NCI-H1436 (cell line): ENCODE measurements around the gene SLC10A6.

Experiments
- DNase-seq: peaks from one replicate; lab custom pipeline; 2025; lab: John Stamatoyannopoulos, UW

Gene SLC10A6

DNA sequence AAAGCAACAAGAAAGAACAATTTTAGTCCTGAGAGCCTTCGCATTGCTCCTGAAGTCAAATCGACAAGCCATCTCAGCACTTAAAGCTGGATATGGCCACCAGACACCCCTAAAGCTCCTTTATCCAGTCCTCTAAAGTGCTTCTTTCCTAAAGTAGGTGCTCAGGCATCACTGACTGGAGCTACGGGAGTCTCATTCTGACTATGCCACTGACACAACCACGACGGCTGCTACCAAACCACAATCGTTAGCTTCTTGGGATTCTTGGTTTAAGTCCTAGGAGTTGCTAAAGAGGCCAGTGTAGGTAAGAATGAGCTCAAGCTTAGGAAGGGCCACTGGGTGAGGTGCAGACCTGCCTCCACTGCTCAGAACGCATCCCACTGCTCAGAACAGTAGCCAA is 1.0 kb downstream of the SLC10A6 start:
- DNase-seq, result no peak

DNA sequence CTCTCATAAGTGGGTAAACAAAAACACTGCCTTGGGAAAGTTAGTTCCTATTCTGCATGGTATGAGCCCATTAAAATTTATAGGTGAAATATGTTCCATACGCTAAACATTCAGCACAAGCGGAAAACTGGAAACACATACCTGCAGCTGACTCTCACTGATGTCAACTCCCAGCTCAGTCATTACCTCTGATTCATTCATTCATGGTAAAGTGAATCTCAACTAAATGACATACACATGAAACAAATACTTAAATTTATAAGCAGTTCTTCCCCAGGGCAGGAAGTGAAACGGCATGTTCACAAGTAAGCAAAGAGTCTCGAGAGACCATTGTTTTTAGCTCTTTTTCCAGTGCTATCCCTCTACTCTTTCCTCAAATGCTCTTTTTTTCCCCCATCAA is 1.6 kb downstream of the SLC10A6 start:
- DNase-seq, result no peak

- no peak for DNase-seq
Observed at GRCh38 chr4:86846921-86847320, 2.3 kb downstream of the SLC10A6 start.

DNA sequence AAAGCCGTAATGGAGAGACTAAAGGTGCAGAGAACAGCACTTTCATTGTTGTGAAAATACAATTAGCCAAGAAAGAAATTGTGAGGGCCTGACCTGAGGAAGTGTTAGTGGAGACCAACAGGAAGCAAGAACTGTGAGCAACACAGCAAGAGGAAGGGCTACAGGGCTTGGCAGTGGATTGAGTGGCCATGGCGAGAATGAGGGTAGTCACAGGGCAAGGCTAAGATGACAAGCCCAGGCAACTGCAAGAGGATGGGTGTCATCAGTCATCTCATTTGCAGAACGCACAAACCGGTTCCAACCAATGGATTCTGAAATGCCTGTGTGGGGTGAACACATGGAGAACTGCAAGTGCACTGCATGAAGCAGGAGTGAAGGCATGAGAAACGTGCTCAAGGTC is 3.6 kb downstream of the SLC10A6 start:
- no peak for DNase-seq

GRCh38 chr4:86841309-86841708 is 7.9 kb downstream of the SLC10A6 start:
- DNase-seq, result no peak

GRCh38 chr4:86840858-86841257 is 8.3 kb downstream of the SLC10A6 start:
- no peak for DNase-seq

GRCh38 chr4:86837691-86838503 is 11.3 kb downstream of the SLC10A6 start:
- no peak for DNase-seq

GRCh38 chr4:86835677-86836076 is 13.5 kb downstream of the SLC10A6 start:
- no peak for DNase-seq

DNA sequence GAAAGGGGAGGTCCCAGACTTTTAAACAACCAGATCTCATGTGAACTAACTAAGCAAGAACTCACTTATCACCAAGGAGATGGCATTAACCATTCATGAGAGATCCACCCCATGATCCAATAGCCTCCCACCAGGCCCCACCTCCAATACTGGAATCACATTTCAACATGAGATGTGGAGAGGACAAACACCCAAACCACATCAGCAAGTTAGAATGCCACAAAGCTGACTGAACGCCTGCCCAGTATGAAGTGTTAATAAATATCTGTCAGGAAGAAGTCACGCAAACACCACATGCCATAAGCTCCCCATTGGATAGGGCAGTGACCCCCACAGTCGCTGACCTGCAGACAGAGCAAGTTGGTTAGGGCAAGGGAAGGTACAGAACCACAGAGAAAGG is 14.3 kb downstream of the SLC10A6 start:
- DNase-seq, result no peak

- no peak for DNase-seq
Observed at GRCh38 chr4:86833615-86834014, 15.6 kb downstream of the SLC10A6 start.

DNA sequence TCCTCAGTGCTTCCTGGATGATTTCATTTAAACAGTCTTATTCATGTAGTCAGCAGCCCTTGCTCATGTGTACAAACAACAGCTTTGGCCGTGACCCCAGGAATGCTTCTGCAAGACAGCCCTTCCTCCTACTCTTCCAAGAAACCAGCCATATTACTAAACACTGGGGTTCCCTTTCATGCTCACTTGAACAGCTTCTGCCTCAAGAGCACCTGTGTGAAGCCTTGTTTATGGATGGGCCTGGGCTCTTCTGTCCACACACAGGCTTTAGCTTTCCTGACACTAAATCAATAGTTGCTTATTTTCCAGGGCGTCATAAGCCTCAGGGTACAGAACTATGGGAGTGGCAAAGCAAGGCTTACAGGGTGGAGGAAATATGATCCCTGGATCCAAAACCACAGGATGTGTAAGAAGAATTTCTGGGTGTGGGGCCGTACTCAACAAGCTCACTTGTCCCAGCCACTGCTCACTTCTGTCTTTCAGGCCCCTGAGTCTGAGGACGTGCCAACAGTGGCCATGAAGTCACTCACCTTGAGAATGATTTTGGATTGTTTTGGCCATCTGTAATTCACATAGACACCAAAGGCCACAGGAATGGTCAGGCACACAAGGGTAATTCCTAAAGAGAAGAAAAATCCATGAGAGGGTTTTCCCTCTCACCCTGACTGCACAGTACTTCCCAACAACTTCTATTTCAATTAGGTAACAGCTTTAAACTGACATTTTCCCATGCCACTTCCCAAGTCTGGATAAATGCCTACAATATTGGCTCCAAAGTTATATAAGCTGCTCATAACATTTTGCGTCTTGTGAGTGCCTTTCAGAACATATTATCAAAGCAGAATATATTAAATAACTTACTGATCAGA is 17.7 kb downstream of the SLC10A6 start:
- no peak for DNase-seq

DNA sequence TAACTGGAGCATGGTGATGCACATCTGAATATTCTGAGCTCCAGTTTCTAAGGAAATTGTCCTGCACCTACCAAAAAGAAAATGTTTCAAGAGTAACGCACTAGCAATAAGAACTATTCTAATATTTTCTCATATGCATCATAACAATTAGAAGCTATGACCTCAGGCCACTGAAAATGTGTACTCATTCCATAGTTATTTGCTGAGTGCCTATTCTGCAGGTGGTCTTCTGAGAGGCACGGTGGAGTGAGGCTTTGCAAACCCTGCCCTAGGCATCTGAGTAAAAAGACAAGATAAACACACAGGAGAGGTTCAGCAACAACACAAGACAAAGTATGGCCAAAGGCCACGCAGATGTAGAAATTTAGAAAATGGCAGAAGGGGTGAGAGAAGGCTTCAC is 23.7 kb downstream of the SLC10A6 start:
- no peak for DNase-seq

DNA sequence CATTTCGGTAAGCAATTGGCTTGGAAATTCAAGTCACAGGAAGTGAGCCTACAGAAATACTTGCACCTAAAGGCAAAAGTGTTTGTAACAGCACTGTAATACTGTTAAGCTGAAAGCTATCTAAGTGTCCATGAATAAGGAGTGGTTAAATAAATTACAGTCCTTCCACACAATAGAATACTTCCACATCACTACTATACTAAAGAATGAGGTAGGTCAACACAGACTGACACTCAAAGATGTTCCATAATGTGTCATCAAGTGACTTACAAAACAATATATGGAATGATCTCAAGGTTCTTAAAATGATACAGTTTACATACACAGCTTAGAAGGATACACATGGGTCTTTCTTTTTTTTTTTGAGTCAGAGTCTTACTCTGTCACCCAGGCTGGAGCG is 27.0 kb downstream of the SLC10A6 start:
- DNase-seq, result no peak

GRCh38 chr4:86821151-86821550 is 28.0 kb downstream of the SLC10A6 start:
- DNase-seq, result no peak

DNA sequence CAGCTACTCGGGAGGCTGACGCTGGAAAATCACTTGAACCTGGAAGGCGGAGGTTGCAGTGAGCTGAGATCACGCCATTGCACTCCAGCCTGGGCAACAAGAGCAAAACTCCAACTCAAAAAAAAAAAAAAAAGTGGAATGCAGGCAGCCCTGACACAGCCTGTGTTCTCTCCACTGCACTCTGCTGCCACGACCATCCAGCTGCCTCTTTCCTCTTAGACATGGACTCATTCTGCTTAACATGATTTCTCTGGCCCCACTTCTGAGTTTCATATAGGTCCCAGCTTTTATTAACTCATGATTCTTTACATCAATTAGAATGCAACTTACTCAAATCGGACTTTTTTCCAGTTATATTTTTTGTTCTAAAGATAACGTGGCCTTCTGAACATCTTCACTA is 29.6 kb downstream of the SLC10A6 start:
- no peak for DNase-seq

- DNase-seq, result no peak
Observed at GRCh38 chr4:86818841-86819240, 30.3 kb downstream of the SLC10A6 start.

GRCh38 chr4:86818211-86818610 is 31.0 kb downstream of the SLC10A6 start:
- no peak for DNase-seq

GRCh38 chr4:86816501-86817273 is 32.5 kb downstream of the SLC10A6 start:
- DNase-seq, result no peak

GRCh38 chr4:86815653-86816052 is 33.5 kb downstream of the SLC10A6 start:
- no peak for DNase-seq

- DNase-seq, result no peak
Observed at GRCh38 chr4:86810847-86811246, 38.3 kb downstream of the SLC10A6 start.

DNA sequence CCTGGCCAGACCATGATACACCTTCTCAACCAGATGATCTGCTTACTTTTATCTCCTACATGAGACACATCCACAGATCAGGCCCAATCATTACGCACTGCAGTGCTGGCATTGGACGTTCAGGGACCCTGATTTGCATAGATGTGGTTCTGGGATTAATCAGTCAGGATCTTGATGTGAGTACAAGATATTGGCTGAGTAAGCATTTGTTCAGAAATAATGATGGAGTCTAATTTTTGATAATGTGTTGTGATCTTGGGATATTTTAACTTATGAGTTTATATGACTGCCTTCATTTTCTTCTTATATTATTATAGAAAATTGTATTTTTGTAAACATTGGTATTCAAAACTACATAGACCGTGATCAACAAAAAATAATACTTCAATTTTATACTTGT is 39.4 kb downstream of the SLC10A6 start:
- no peak for DNase-seq

- no peak for DNase-seq
Observed at GRCh38 chr4:86791126-86791525, 58.1 kb downstream of the SLC10A6 start.

DNA sequence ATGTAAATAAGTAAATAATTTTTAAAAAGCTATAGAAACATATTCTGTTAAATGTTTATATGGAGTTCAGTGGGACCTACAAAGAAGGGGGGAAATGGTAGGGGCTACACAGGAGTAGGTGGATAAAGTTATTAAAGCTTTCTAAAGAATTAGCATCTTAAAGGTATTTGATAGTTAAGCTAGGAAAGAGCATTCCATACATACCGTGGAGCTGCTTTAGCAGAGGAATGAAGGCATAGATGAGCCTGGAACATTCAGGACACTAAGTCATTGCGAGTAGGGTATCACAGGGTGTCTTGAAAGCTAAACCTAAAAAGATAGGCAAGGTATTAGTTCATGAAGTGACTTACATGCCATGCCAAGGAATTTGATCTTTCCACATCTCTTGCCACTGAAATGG is 60.4 kb downstream of the SLC10A6 start:
- DNase-seq, result no peak
